GM18868 (cell line): ENCODE data around the gene JAZF1.
"Not testable (repeated sequence)": the region's sequence is repeated elsewhere in the genome, so short reads cannot be mapped to it uniquely, and the experiment has no call there.

Source experiments
- ATAC-seq: cut with Tn5 transposase; IDR thresholded peaks from one replicate; pipeline ENCODE4 v1.9.1; 2021; ENCODE audit warnings: mild to moderate bottlenecking, moderate library complexity; ENCODE audit not compliant: unreplicated experiment

The JAZF1 gene

GRCh38 chr7:28017372-28017771 is 163.2 kb downstream of the JAZF1 start:
- no peak for ATAC-seq

- ATAC-seq: no peak
These were observed 164.3 kb downstream of the JAZF1 start for GRCh38 chr7:28016297-28016696.

- ATAC-seq: no peak
These were observed 165.4 kb downstream of the JAZF1 start for GRCh38 chr7:28015169-28015568.

GRCh38 chr7:28014340-28014739 is 166.3 kb downstream of the JAZF1 start:
- not testable (repeated sequence) for ATAC-seq

- no peak for ATAC-seq
These were observed 167.2 kb downstream of the JAZF1 start for GRCh38 chr7:28013441-28013840.

GRCh38 chr7:28013019-28013418 is 167.6 kb downstream of the JAZF1 start:
- ATAC-seq: no peak

- no peak for ATAC-seq
These were observed 171.7 kb downstream of the JAZF1 start for GRCh38 chr7:28008911-28009310.

GRCh38 chr7:28008171-28008570 is 172.4 kb downstream of the JAZF1 start:
- ATAC-seq: no peak

GRCh38 chr7:28006491-28006890 is 174.1 kb downstream of the JAZF1 start:
- no peak for ATAC-seq

GRCh38 chr7:28005847-28006231 is 174.8 kb downstream of the JAZF1 start:
- ATAC-seq: no peak

- no peak for ATAC-seq
These were observed 175.3 kb downstream of the JAZF1 start for GRCh38 chr7:28005075-28005846.

- ATAC-seq: no peak
These were observed 177.2 kb downstream of the JAZF1 start for GRCh38 chr7:28003408-28003807.

- no peak for ATAC-seq
These were observed 178.0 kb downstream of the JAZF1 start for GRCh38 chr7:28002638-28003037.

- ATAC-seq: no peak
These were observed 178.7 kb downstream of the JAZF1 start for GRCh38 chr7:28001896-28002295.

- ATAC-seq: no peak
These were observed 180.8 kb downstream of the JAZF1 start for GRCh38 chr7:27999829-28000228.

GRCh38 chr7:27998382-27998781 is 182.2 kb downstream of the JAZF1 start:
- ATAC-seq: no peak

- no peak for ATAC-seq
These were observed 183.3 kb downstream of the JAZF1 start for GRCh38 chr7:27997188-27997707.

GRCh38 chr7:27996141-27996540 is 184.5 kb downstream of the JAZF1 start:
- ATAC-seq: no peak

- no peak for ATAC-seq
These were observed 185.4 kb downstream of the JAZF1 start for GRCh38 chr7:27995228-27995627.

GRCh38 chr7:27994639-27995038 is 186.0 kb downstream of the JAZF1 start:
- ATAC-seq: no peak

- no peak for ATAC-seq
These were observed 187.7 kb downstream of the JAZF1 start for GRCh38 chr7:27992755-27993493.

- ATAC-seq: no peak
These were observed 188.5 kb downstream of the JAZF1 start for GRCh38 chr7:27992097-27992496.
